GM12878 (cell line): ENCODE data around the gene AHNAK. TPM values are rescaled to one million over a fixed set of nuclear protein-coding genes. Genes with fewer than 3 reads are reported as not detected.

ENCODE experiments used
- ESRRA ChIP-seq: IDR thresholded peaks from 2 replicates; pipeline ENCODE4 v1.6.1; 2012; ENCODE audit warnings: mild to moderate bottlenecking, low read length, improper control_type of control experiment
- GABPA ChIP-seq: IDR thresholded peaks from 2 replicates; pipeline ENCODE4 v1.6.1; 2014; ENCODE audit warnings: antibody characterized with exemption, low read depth, mild to moderate bottlenecking, inconsistent platforms
- HDAC2 ChIP-seq: fragments of 200-600 bp; sonication (generic); IDR thresholded peaks from 2 replicates; pipeline ENCODE4 v1.6.1; 2017
- IKZF2 ChIP-seq, 2 experiments: fragments of 450-650 bp; IDR thresholded peaks; 2 replicates each; pipeline ENCODE4 v1.6.1; 2017; ENCODE audit warnings: mild to moderate bottlenecking in 2 of 2, moderate library complexity in 2 of 2
- MTA3 ChIP-seq: IDR thresholded peaks from 2 replicates; pipeline ENCODE4 v1.6.1; 2012; ENCODE audit warnings: low read length, inconsistent platforms, borderline replicate concordance
- NKRF ChIP-seq: fragments of 450-650 bp; conservative IDR thresholded peaks from 2 replicates; pipeline ENCODE4 v1.6.1; 2017; ENCODE audit warnings: mild to moderate bottlenecking, moderate library complexity
- PAX5 ChIP-seq: IDR thresholded peaks from 2 replicates; pipeline ENCODE4 v1.6.1; 2011; ENCODE audit warnings: low read depth, low read length, borderline replicate concordance
- SIN3A ChIP-seq: IDR thresholded peaks from 2 replicates; pipeline ENCODE4 v1.6.1; 2012; ENCODE audit warnings: low read depth, low read length, improper control_type of control experiment
- SMAD1 ChIP-seq: fragments of 450-650 bp; IDR thresholded peaks from 2 replicates; pipeline ENCODE4 v1.6.1; 2018; ENCODE audit warnings: mild to moderate bottlenecking, low read depth; ENCODE audit not compliant: partially characterized antibody
- SMC3 ChIP-seq: IDR thresholded peaks from 2 replicates; pipeline ENCODE4 v1.6.1; 2011; ENCODE audit warnings: low read length, improper control_type of control experiment, borderline replicate concordance
- STAT3 ChIP-seq: IDR thresholded peaks from 2 replicates; pipeline ENCODE4 v1.6.1; 2011; ENCODE audit warnings: low read depth, low read length, improper control_type of control experiment
- ZBTB40 ChIP-seq: fragments of 450-650 bp; IDR thresholded peaks from 2 replicates; pipeline ENCODE4 v1.6.1; 2016; ENCODE audit warnings: mild to moderate bottlenecking, moderate library complexity, borderline replicate concordance
- polyA plus RNA-seq, 11 experiments: library from polyadenylated mRNA; depleted of rRNA in 4 of 11; unstranded in 6 of 11; stranded (reverse) in 5 of 11; fragments of >200 nt; fragmentation: Nextera tagmentation in 4 of 11; fragmentation: Illumina TruSeq in 1 of 11; extraction: Ambion mirVana in 4 of 11; extraction: Trizol in 1 of 11; gene quantifications; 1 replicate in 1 of 11; 2 replicates in 10 of 11; pipeline versions ENCODE4 v1.2.1 to v1.2.3, GENCODE V29; 2011 to 2016; ENCODE audit warnings: inconsistent platforms in 2 of 11, missing spikeins in 2 of 11, low read depth in 1 of 11
- total RNA-seq, 4 experiments: library from RNA; depleted of rRNA in 3 of 4; stranded (reverse); fragments of >200 nt in 3 of 4; fragmentation: Illumina TruSeq in 1 of 4; extraction: Trizol in 1 of 4; gene quantifications; 2 replicates each; pipeline versions ENCODE4 v1.2.1 to v1.2.3, GENCODE V29; 2013 to 2021

AHNAK gene
- total and polyA plus RNA-seq, 10 of the 15 experiments (the other 5 are each of a cell fraction or from before 2014, with no cell fraction given): 0.76 to 90.3 (median 19.4) TPM

GRCh38 chr11:62402226-62402959 lies 144.2 kb downstream of the AHNAK start (continued):
- TF ChIP-seq NKRF (no peak), SMC3 (no peak), MTA3 (no peak), SMAD1 (no peak), SIN3A (no peak), ESRRA (no peak), STAT3 (no peak), HDAC2 (no peak), GABPA (no peak), ZBTB40 (no peak), IKZF2 (IDR thresholded peaks at IDR 0.05) (no peak), PAX5 (no peak)
